ENCODE measurements around the gene BCKDHB.

DNA sequence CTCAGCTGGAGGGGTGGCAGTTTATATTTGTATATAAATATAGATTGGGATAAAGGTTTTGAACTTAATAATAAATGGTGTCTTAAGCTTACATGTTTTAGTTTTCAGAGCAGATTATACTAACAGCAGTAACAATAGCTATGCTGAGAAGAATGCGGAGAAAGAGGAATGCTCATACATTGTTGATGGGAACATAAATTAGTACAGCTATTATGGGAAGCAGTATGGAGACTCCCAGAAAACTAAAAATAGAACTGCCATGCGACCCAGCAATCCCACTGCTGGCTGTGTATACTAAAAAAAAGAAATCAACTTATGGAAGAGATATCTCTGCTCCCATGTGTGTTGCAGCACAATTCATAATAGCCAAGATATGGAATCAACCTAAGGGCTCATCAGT, 127.9 kb downstream of the BCKDHB start:
- no peak for TF ChIP-seq CTCF (IDR thresholded peaks at IDR 0.05)
- no peak for TF ChIP-seq JUNB (IDR thresholded peaks at IDR 0.05)
- TF ChIP-seq ZSCAN20 (CRISPR knock-in tag; IDR thresholded peaks at IDR 0.05): no peak
- no peak for TF ChIP-seq SMC3 (IDR thresholded peaks at IDR 0.05)
- TF ChIP-seq, protein P1, sequence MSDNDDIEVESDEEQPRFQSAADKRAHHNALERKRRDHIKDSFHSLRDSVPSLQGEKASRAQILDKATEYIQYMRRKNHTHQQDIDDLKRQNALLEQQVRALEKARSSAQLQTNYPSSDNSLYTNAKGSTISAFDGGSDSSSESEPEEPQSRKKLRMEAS (IDR thresholded peaks at IDR 0.05): no peak
- TF ChIP-seq REST (IDR thresholded peaks at IDR 0.05): no peak
- no peak for TF ChIP-seq RARB (CRISPR knock-in tag; IDR thresholded peaks at IDR 0.05)
- no peak for TF ChIP-seq CHD2 (IDR thresholded peaks at IDR 0.05; ENCODE audit: low read length, partially characterized antibody)

All from A549 (cell line).